ENCODE results near the gene DRAP1. TPM values are rescaled to one million over a fixed set of nuclear protein-coding genes. Genes with fewer than 3 reads are reported as not detected.

The DRAP1 gene
- total and polyA plus RNA-seq, 2 experiments from 2014 or later: 121 to 294 TPM

- TF ChIP-seq, protein P1, sequence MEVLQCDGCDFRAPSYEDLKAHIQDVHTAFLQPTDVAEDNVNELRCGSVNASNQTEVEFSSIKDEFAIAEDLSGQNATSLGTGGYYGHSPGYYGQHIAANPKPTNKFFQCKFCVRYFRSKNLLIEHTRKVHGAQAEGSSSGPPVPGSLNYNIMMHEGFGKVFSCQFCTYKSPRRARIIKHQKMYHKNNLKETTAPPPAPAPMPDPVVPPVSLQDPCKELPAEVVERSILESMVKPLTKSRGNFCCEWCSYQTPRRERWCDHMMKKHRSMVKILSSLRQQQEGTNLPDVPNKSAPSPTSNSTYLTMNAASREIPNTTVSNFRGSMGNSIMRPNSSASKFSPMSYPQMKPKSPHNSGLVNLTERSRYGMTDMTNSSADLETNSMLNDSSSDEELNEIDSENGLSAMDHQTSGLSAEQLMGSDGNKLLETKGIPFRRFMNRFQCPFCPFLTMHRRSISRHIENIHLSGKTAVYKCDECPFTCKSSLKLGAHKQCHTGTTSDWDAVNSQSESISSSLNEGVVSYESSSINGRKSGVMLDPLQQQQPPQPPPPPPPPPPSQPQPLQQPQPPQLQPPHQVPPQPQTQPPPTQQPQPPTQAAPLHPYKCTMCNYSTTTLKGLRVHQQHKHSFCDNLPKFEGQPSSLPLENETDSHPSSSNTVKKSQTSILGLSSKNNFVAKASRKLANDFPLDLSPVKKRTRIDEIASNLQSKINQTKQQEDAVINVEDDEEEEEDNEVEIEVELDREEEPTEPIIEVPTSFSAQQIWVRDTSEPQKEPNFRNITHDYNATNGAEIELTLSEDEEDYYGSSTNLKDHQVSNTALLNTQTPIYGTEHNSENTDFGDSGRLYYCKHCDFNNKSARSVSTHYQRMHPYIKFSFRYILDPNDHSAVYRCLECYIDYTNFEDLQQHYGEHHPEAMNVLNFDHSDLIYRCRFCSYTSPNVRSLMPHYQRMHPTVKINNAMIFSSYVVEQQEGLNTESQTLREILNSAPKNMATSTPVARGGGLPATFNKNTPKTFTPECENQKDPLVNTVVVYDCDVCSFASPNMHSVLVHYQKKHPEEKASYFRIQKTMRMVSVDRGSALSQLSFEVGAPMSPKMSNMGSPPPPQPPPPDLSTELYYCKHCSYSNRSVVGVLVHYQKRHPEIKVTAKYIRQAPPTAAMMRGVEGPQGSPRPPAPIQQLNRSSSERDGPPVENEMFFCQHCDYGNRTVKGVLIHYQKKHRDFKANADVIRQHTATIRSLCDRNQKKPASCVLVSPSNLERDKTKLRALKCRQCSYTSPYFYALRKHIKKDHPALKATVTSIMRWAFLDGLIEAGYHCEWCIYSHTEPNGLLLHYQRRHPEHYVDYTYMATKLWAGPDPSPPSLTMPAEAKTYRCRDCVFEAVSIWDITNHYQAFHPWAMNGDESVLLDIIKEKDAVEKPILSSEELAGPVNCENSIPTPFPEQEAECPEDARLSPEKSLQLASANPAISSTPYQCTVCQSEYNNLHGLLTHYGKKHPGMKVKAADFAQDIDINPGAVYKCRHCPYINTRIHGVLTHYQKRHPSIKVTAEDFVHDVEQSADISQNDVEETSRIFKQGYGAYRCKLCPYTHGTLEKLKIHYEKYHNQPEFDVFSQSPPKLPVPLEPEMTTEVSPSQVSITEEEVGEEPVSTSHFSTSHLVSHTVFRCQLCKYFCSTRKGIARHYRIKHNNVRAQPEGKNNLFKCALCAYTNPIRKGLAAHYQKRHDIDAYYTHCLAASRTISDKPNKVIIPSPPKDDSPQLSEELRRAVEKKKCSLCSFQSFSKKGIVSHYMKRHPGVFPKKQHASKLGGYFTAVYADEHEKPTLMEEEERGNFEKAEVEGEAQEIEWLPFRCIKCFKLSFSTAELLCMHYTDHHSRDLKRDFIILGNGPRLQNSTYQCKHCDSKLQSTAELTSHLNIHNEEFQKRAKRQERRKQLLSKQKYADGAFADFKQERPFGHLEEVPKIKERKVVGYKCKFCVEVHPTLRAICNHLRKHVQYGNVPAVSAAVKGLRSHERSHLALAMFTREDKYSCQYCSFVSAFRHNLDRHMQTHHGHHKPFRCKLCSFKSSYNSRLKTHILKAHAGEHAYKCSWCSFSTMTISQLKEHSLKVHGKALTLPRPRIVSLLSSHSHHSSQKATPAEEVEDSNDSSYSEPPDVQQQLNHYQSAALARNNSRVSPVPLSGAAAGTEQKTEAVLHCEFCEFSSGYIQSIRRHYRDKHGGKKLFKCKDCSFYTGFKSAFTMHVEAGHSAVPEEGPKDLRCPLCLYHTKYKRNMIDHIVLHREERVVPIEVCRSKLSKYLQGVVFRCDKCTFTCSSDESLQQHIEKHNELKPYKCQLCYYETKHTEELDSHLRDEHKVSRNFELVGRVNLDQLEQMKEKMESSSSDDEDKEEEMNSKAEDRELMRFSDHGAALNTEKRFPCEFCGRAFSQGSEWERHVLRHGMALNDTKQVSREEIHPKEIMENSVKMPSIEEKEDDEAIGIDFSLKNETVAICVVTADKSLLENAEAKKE (CRISPR knock-in tag; IDR thresholded peaks at IDR 0.05): no peak
- TF ChIP-seq CREB1 (CRISPR knock-in tag; IDR thresholded peaks at IDR 0.05; ENCODE audit: low read depth): no peak
- TF ChIP-seq, protein P2, sequence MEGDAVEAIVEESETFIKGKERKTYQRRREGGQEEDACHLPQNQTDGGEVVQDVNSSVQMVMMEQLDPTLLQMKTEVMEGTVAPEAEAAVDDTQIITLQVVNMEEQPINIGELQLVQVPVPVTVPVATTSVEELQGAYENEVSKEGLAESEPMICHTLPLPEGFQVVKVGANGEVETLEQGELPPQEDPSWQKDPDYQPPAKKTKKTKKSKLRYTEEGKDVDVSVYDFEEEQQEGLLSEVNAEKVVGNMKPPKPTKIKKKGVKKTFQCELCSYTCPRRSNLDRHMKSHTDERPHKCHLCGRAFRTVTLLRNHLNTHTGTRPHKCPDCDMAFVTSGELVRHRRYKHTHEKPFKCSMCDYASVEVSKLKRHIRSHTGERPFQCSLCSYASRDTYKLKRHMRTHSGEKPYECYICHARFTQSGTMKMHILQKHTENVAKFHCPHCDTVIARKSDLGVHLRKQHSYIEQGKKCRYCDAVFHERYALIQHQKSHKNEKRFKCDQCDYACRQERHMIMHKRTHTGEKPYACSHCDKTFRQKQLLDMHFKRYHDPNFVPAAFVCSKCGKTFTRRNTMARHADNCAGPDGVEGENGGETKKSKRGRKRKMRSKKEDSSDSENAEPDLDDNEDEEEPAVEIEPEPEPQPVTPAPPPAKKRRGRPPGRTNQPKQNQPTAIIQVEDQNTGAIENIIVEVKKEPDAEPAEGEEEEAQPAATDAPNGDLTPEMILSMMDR (conservative IDR thresholded peaks at IDR 0.05; ENCODE audit: low read depth in 2 of 2): no peak
Observed at GRCh38 chr11:65919573-65920371, 546 bp downstream of the DRAP1 start (continued).

DNA sequence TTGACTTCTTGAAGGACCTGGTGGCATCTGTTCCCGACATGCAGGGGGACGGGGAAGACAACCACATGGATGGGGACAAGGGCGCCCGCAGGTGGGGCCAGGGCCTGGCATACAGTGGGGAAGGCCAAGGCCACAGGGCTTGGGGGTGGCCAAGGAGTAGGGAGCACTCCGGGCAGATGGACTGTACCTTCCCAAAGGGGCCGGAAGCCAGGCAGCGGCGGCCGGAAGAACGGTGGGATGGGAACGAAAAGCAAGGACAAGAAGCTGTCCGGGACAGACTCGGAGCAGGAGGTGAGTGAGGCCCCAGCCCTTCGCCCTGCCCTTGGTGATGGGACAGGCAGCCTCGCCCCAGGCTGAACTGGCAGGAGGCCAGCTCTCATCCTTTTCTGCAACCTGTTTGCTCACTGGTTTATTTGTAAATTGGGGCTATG is 1.2 kb downstream of the DRAP1 start:
- 0 out of 2 replicates have a peak, but pooled peaks cover 4% of the 10 kb centered on the region for H3F3A ChIP-seq (replicated peaks; ENCODE audit: low read depth)
- H3K27me3 ChIP-seq (ENCODE audit: insufficient read depth): no peaks in the 10 kb centered on the region
- H3K27ac ChIP-seq (ENCODE audit: low read depth): no peak overlapping the region
- DNase-seq (ENCODE audit: low spot score): no peak
- no peaks in the 10 kb centered on the region for H3K9me2 ChIP-seq (ENCODE audit: insufficient read depth)
- H4K20me1 ChIP-seq (replicated peaks; ENCODE audit: insufficient read depth): no peaks in the 10 kb centered on the region
- H3K27ac Mint-ChIP-seq: no peak overlapping the region
- no peaks in the 10 kb centered on the region; the same call in 1 of the 2 replicates for H3K36me3 ChIP-seq (ENCODE audit: insufficient read depth)
- peaks cover 7% of the 10 kb centered on the region for H3K79me2 ChIP-seq (replicated peaks; ENCODE audit: insufficient read depth)
- peak overlapping the region; percentile 95 for H3K4me2 ChIP-seq
- no peak for ATAC-seq
- H3K4me3 ChIP-seq: peak overlapping the region; percentile 87
- peaks cover 21% of the 10 kb centered on the region for H3K36me3 Mint-ChIP-seq (ENCODE audit: low read depth)
- H3K4me1 ChIP-seq (ENCODE audit: insufficient read depth): peaks cover 5% of the 10 kb centered on the region; the same call in 1 of the 2 replicates
- H3K27me3 Mint-ChIP-seq (ENCODE audit: insufficient read depth, low read depth, poor library complexity): peaks cover 15% of the 10 kb centered on the region
- H3K9me3 Mint-ChIP-seq: no peaks in the 10 kb centered on the region
- H3K4me1 Mint-ChIP-seq: peaks cover under 1% of the 10 kb centered on the region; the same call in 2 of the 3 replicates
- no peak overlapping the region for H2AFZ ChIP-seq
- peak overlapping the region; percentile 87 for H3K4me3 Mint-ChIP-seq
- TF ChIP-seq, protein P1 (CRISPR knock-in tag; IDR thresholded peaks at IDR 0.05): no peak
- no peak for TF ChIP-seq STAT1 (IDR thresholded peaks at IDR 0.05; ENCODE audit: unreplicated experiment)
- no peak for TF ChIP-seq EZH2 (IDR thresholded peaks at IDR 0.05; ENCODE audit: low read depth, unreplicated experiment)
- no peak for TF ChIP-seq EZH2phosphoT487 (IDR thresholded peaks at IDR 0.05; ENCODE audit: unreplicated experiment)
